ENCODE results near the gene MAPK1IP1L. TPM values are rescaled to one million over a fixed set of nuclear protein-coding genes. Genes with fewer than 3 reads are reported as not detected.

Gene MAPK1IP1L
- total and polyA plus RNA-seq, 2 of the 13 experiments (the other 11 are each of a cell fraction or from before 2014, with no cell fraction given): 27.8 to 68.4 TPM

DNA sequence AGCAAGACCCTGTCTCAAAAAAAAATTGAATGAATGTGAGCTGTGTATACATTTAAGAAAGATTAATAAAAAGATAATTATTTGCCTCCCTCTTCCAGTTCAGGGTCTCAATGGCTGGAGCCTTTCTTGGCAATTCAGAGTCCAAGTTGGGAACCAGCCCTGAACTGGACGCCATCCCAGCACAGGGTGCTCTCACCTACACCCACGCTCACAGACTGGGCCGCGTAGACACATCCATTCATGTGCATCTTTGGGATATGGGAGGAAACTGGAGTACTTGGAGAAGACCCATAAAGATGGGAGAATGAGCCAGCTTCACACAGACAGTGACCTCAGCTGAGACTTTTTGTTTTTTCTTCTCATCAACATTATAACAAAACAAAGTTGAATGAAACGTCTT, 6.5 kb downstream of the MAPK1IP1L start:
- no TSS peak for BruUV-seq (replicated peaks)

DNA sequence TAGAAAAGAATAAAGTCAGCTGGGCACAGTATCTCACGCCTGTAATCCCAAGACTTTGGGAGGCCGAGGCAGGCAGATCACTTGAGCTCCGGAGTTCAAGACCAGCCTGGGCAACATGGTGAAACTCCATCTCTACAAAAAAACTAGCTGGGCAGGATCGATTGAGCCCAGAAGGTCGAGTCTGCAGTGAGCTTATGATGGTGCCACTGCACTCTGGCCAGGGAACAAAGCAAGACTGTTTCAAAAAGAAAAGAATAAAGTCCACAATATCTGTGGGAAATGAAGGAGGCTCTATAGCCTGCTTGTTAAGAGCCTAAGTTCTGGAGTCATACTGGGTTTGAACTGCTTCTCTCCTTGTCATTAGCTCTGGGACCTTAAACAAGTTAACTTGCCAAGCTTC, 7.9 kb downstream of the MAPK1IP1L start:
- in situ Hi-C loops (cut with HindIII; ENCODE audit: extremely low pct_ligation_motif_present, low pct_unique_long_range_greater_than_20kb) (no loop called here), intact Hi-C loops (cut with micrococcal nuclease; ENCODE audit: unreplicated experiment) (no loop called here)
- CTCF ChIA-PET (ENCODE audit: low intra/inter-chr PET ratio, low total read pairs): no interaction called here
- H3K4me2 ChIP-seq (ENCODE audit: low read depth, low read length): peak overlapping the region; percentile 18; the same call in 1 of the 2 replicates
- no peak overlapping the region for H2AFZ ChIP-seq (ENCODE audit: low read length)
- peaks cover 7 to 31% of the 10 kb centered on the region in 2 experiments for H3K36me3 ChIP-seq (replicated peaks in 1 of 2; ENCODE audit: control insufficient read depth in 1 of 2, insufficient read depth in 2 of 2, low read length in 2 of 2)
- H3K4me3 ChIP-seq (replicated peaks in 1 of 3; ENCODE audit: insufficient read depth in 1 of 3, low read depth in 2 of 3, low read length in 3 of 3): no peak overlapping the region
- peaks cover 21% of the 10 kb centered on the region for H4K20me1 ChIP-seq (ENCODE audit: insufficient read depth, low read length)
- BruUV-seq (replicated peaks): no TSS peak
- peak overlapping the region; percentile 57 for H3K27ac ChIP-seq (ENCODE audit: extremely low read length, insufficient read depth, low read length)
- H3K4me1 ChIP-seq (ENCODE audit: insufficient read depth, low read length): peaks cover 42% of the 10 kb centered on the region
- POLR2A ChIA-PET: interaction anchor here (0.8 to 2.2 kb wide), 3 partner anchors 8 to 32 kb away, joined by 3 to 14 read pairs (median 4); partner anchors contain the start of genes MAPK1IP1L, SOCS4 and WDHD1
- ATAC-seq: peak; percentile 90
- WGBS (ENCODE audit: low lambda C conversion rate): 38% methylated on average over 5 of the region's 5 CpGs
- H3K9me3 ChIP-seq (ENCODE audit: low read length): no peaks in the 10 kb centered on the region
- DNase-seq (ENCODE audit: low spot score): peak; percentile 57
- H3K79me2 ChIP-seq (ENCODE audit: insufficient read depth, low read length): peaks cover 72% of the 10 kb centered on the region
- FAIRE-seq: peak; percentile 67
- H3K9ac ChIP-seq (ENCODE audit: insufficient read depth, low read depth, low read length): no peak overlapping the region
- no peaks in the 10 kb centered on the region for H3K27me3 ChIP-seq (ENCODE audit: control insufficient read depth in 1 of 2, insufficient read depth in 2 of 2, low read length in 2 of 2)
- TF ChIP-seq, protein P1, sequence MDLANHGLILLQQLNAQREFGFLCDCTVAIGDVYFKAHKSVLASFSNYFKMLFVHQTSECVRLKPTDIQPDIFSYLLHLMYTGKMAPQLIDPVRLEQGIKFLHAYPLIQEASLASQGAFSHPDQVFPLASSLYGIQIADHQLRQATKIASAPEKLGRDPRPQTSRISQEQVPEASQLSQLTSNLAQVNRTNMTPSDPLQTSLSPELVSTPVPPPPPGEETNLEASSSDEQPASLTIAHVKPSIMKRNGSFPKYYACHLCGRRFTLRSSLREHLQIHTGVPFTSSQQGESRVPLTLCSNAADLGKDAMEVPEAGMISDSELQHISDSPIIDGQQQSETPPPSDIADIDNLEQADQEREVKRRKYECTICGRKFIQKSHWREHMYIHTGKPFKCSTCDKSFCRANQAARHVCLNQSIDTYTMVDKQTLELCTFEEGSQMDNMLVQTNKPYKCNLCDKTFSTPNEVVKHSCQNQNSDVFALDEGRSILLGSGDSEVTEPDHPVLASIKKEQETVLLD (CRISPR knock-in tag; IDR thresholded peaks at IDR 0.05; ENCODE audit: low read depth): no peak
- TF ChIP-seq NFIC (IDR thresholded peaks at IDR 0.05; ENCODE audit: low read length) (no peak), ZNF530 (CRISPR knock-in tag; IDR thresholded peaks at IDR 0.05; ENCODE audit: low read depth) (no peak), SATB2 (CRISPR knock-in tag; IDR thresholded peaks at IDR 0.05) (no peak), FOXK2 (IDR thresholded peaks at IDR 0.05) (no peak), MAZ (IDR thresholded peaks at IDR 0.05; ENCODE audit: borderline replicate concordance, low read depth, low read length) (no peak), MAZ (CRISPR knock-in tag; IDR thresholded peaks at IDR 0.05; ENCODE audit: low read depth) (no peak), SOX6 (IDR thresholded peaks at IDR 0.05) (no peak), SOX6 (CRISPR knock-in tag; IDR thresholded peaks at IDR 0.05) (peak; percentile 26; the same call in 1 of the 2 replicates), DR1 (CRISPR knock-in tag; IDR thresholded peaks at IDR 0.05) (no peak), RCOR2 (CRISPR knock-in tag; IDR thresholded peaks at IDR 0.05) (0 out of 2 replicates have a peak, but pooled peaks have one; percentile 36), NR2F1 (CRISPR knock-in tag; IDR thresholded peaks at IDR 0.05) (no peak), SALL1 (CRISPR knock-in tag; IDR thresholded peaks at IDR 0.05) (peak; percentile 46)
- TF ChIP-seq, protein P2, sequence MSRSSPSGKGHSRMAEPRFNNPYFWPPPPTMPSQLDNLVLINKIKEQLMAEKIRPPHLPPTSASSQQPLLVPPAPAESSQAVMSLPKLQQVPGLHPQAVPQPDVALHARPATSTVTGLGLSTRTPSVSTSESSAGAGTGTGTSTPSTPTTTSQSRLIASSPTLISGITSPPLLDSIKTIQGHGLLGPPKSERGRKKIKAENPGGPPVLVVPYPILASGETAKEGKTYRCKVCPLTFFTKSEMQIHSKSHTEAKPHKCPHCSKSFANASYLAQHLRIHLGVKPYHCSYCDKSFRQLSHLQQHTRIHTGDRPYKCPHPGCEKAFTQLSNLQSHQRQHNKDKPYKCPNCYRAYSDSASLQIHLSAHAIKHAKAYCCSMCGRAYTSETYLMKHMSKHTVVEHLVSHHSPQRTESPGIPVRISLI (CRISPR knock-in tag; IDR thresholded peaks at IDR 0.05; ENCODE audit: borderline replicate concordance): peak; percentile 71; the same call in 1 of the 2 replicates

More for the DNA sequence above, 6.5 kb downstream of the MAPK1IP1L start:
- DNase-seq (ENCODE audit: low spot score): no peak
- no peak overlapping the region for H3K4me3 ChIP-seq (replicated peaks in 1 of 3; ENCODE audit: insufficient read depth in 1 of 3, low read depth in 2 of 3, low read length in 3 of 3)
- peaks cover 30% of the 10 kb centered on the region for H4K20me1 ChIP-seq (ENCODE audit: insufficient read depth, low read length)
- TF ChIP-seq HOXA5 (CRISPR knock-in tag; IDR thresholded peaks at IDR 0.05) (no peak), ZNF781 (CRISPR knock-in tag; IDR thresholded peaks at IDR 0.05; ENCODE audit: borderline replicate concordance, not compliant biosample characterization) (no peak), ZSCAN31 (CRISPR knock-in tag; IDR thresholded peaks at IDR 0.05; ENCODE audit: low read depth) (no peak), ZNF3 (CRISPR knock-in tag; IDR thresholded peaks at IDR 0.05) (no peak)
- ChIA-PET POLR2A (no interaction called here), CTCF (ENCODE audit: low intra/inter-chr PET ratio, low total read pairs) (no interaction called here)
- no peaks in the 10 kb centered on the region for H3K27me3 ChIP-seq (ENCODE audit: control insufficient read depth in 1 of 2, insufficient read depth in 2 of 2, low read length in 2 of 2)
- H3K79me2 ChIP-seq (ENCODE audit: insufficient read depth, low read length): peaks cover 83% of the 10 kb centered on the region
- no peak overlapping the region for H2AFZ ChIP-seq (ENCODE audit: low read length)
- WGBS (ENCODE audit: low lambda C conversion rate): 97% methylated on average over 5 of the region's 5 CpGs
- H3K4me1 ChIP-seq (ENCODE audit: insufficient read depth, low read length): peaks cover 55% of the 10 kb centered on the region
- H3K9me3 ChIP-seq (ENCODE audit: low read length): no peaks in the 10 kb centered on the region
- in situ Hi-C loops (cut with HindIII; ENCODE audit: extremely low pct_ligation_motif_present, low pct_unique_long_range_greater_than_20kb) (no loop called here), intact Hi-C loops (cut with micrococcal nuclease; ENCODE audit: unreplicated experiment) (no loop called here)
- H3K4me2 ChIP-seq (ENCODE audit: low read depth, low read length): no peak overlapping the region
- H3K9ac ChIP-seq (ENCODE audit: insufficient read depth, low read depth, low read length): no peak overlapping the region
- H3K27ac ChIP-seq (ENCODE audit: extremely low read length, insufficient read depth, low read length): no peak overlapping the region
- no peak for ATAC-seq
- FAIRE-seq: no peak
- peaks cover 5 to 17% of the 10 kb centered on the region in 2 experiments for H3K36me3 ChIP-seq (replicated peaks in 1 of 2; ENCODE audit: control insufficient read depth in 1 of 2, insufficient read depth in 2 of 2, low read length in 2 of 2)

All from HepG2 (cell line).